ENCODE results near the gene CELSR1. TPM values are rescaled to one million over a fixed set of nuclear protein-coding genes. Genes with fewer than 3 reads are reported as not detected.

Gene CELSR1
- total and polyA plus RNA-seq, 2 of the 13 experiments (the other 11 are each of a cell fraction or from before 2014, with no cell fraction given) = 0.78 to 1.8 TPM

DNA sequence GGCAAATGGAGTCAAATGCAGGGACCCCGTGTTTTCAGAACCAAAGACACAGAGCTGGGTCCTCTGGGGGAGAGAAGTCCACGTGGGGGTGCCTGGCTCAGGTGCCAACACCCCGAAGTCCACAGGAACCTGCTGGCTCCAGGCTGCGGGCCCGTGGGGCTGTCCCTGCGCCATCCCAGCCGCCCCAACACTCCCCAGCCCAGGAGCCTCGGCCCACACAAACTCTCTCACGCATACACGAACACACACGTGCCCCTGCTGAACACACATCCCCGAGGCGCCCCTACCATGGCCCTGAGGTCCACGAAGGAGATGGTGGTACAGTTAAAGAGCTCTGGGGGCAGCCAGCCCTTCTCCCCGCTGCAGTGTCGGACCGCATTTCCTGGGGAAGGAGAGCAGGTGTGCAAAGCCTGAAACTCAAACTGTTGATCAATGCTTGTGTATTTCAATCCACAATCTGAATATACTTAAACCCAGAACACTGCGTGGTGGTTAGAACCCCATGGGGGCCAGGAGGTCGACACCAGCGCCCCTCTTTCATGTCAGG lies 147.2 kb downstream of the CELSR1 start:
- H3K27me3 ChIP-seq (ENCODE audit: control insufficient read depth in 1 of 2, insufficient read depth in 2 of 2, low read length in 2 of 2) = no peaks in the 10 kb centered on the region
- no peaks in the 10 kb centered on the region for H3K79me2 ChIP-seq (ENCODE audit: insufficient read depth, low read length)
- FAIRE-seq = no peak
- no peaks in the 10 kb centered on the region for H3K36me3 ChIP-seq (replicated peaks in 1 of 2; ENCODE audit: control insufficient read depth in 1 of 2, insufficient read depth in 2 of 2, low read length in 2 of 2)
- DNase-seq (ENCODE audit: low spot score) = no peak
- ChIA-PET CTCF (ENCODE audit: low intra/inter-chr PET ratio, low total read pairs) (interaction anchor here (0.8 to 2.5 kb wide), 4 partner anchors 20 to 152 kb away, joined by 3 to 48 read pairs (median 15); no protein-coding TSS in a partner anchor), POLR2A (interaction anchor here (1.2 to 2.3 kb wide), 2 partner anchors 12 to 22 kb away, joined by 7 to 9 read pairs; no protein-coding TSS in a partner anchor)
- intact Hi-C loops (cut with micrococcal nuclease; ENCODE audit: unreplicated experiment) (loop anchor here (1.0 kb wide), 1 partner anchor 23 kb away; no protein-coding TSS in a partner anchor), in situ Hi-C loops (cut with HindIII; ENCODE audit: extremely low pct_ligation_motif_present, low pct_unique_long_range_greater_than_20kb) (loop anchor here (5.0 kb wide), 1 partner anchor 33 kb away; no protein-coding TSS in a partner anchor)
- peak; percentile 10 for ATAC-seq
- TF ChIP-seq REPIN1 (CRISPR knock-in tag; IDR thresholded peaks at IDR 0.05; ENCODE audit: borderline replicate concordance, low read depth) (no peak), FLYWCH1 (CRISPR knock-in tag; IDR thresholded peaks at IDR 0.05) (no peak), PHF21A (CRISPR knock-in tag; IDR thresholded peaks at IDR 0.05) (0 out of 2 replicates have a peak, but pooled peaks have one; percentile 12), ZBTB7A (CRISPR knock-in tag; IDR thresholded peaks at IDR 0.05) (0 out of 2 replicates have a peak, but pooled peaks have one; percentile 55)
- TF ChIP-seq, protein P1, sequence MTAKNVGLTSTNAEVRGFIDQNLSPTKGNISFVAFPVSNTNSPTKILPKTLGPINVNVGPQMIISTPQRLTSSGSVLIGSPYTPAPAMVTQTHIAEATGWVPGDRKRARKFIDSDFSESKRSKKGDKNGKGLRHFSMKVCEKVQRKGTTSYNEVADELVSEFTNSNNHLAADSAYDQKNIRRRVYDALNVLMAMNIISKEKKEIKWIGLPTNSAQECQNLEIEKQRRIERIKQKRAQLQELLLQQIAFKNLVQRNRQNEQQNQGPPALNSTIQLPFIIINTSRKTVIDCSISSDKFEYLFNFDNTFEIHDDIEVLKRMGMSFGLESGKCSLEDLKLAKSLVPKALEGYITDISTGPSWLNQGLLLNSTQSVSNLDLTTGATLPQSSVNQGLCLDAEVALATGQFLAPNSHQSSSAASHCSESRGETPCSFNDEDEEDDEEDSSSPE (CRISPR knock-in tag; IDR thresholded peaks at IDR 0.05) = no peak
- H3K4me1 ChIP-seq (ENCODE audit: insufficient read depth, low read length) = peaks cover 21% of the 10 kb centered on the region
- H2AFZ ChIP-seq (ENCODE audit: low read length) = no peak overlapping the region
- no peaks in the 10 kb centered on the region for H3K9me3 ChIP-seq (ENCODE audit: low read length)
- 59% methylated on average over 7 of the region's 20 CpGs for WGBS (ENCODE audit: low lambda C conversion rate)
- H3K4me3 ChIP-seq (replicated peaks in 1 of 3; ENCODE audit: insufficient read depth in 1 of 3, low read depth in 2 of 3, low read length in 3 of 3) = peak overlapping the region in 1 of 3 experiments; percentile 58; a peak in 3 of 6 replicates
- H4K20me1 ChIP-seq (ENCODE audit: insufficient read depth, low read length) = no peaks in the 10 kb centered on the region
- H3K27ac ChIP-seq (ENCODE audit: extremely low read length, insufficient read depth, low read length) = no peak overlapping the region
- no TSS peak for BruUV-seq (replicated peaks)
- peak overlapping the region; percentile 83 for H3K4me2 ChIP-seq (ENCODE audit: low read depth, low read length)
- H3K9ac ChIP-seq (ENCODE audit: insufficient read depth, low read depth, low read length) = peak overlapping the region; percentile 67

DNA sequence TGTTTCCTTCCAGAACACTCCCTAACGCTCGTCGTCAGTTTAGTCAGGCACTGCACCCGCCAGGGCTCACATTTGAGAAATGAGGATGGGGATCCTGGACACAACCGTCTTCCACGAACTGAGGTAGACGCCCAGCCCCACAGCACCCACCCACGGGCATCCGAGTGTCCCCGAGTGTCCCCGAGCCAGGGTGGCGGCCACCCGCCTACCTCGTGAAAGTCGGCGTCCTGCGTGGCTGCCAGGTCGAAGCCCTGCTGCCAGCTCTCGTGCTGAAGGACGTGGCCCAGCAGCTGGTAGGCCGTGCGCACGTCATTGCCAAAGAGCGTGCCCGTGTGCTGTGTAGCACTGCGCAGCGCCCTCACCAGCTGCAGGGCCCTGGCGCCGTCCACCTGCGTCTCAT lies 148.3 kb downstream of the CELSR1 start:
- Histone ChIP-seq H3K27ac (ENCODE audit: extremely low read length, insufficient read depth, low read length) (no peak overlapping the region), H2AFZ (ENCODE audit: low read length) (no peak overlapping the region), H3K4me2 (ENCODE audit: low read depth, low read length) (no peak overlapping the region), H4K20me1 (ENCODE audit: insufficient read depth, low read length) (no peaks in the 10 kb centered on the region), H3K36me3 (replicated peaks in 1 of 2; ENCODE audit: control insufficient read depth in 1 of 2, insufficient read depth in 2 of 2, low read length in 2 of 2) (no peaks in the 10 kb centered on the region), H3K9ac (ENCODE audit: insufficient read depth, low read depth, low read length) (no peak overlapping the region), H3K4me1 (ENCODE audit: insufficient read depth, low read length) (peaks cover 19% of the 10 kb centered on the region), H3K27me3 (ENCODE audit: control insufficient read depth in 1 of 2, insufficient read depth in 2 of 2, low read length in 2 of 2) (no peaks in the 10 kb centered on the region), H3K79me2 (ENCODE audit: insufficient read depth, low read length) (no peaks in the 10 kb centered on the region), H3K4me3 (replicated peaks in 1 of 3; ENCODE audit: insufficient read depth in 1 of 3, low read depth in 2 of 3, low read length in 3 of 3) (no peak overlapping the region), H3K9me3 (ENCODE audit: low read length) (no peaks in the 10 kb centered on the region)
- ATAC-seq (no peak), FAIRE-seq (no peak), DNase-seq (ENCODE audit: low spot score) (no peak)
- whole genome bisulfite sequencing (ENCODE audit: low lambda C conversion rate) = 96% methylated on average over 23 of the region's 30 CpGs
- ChIA-PET CTCF (ENCODE audit: low intra/inter-chr PET ratio, low total read pairs) (interaction anchor here (2.5 kb wide), 1 partner anchor 21 kb away, joined by 48 read pairs; no protein-coding TSS in a partner anchor), POLR2A (interaction anchor here (2.3 kb wide), 1 partner anchor 11 kb away, joined by 9 read pairs; no protein-coding TSS in a partner anchor)
- BruUV-seq (replicated peaks) = no TSS peak
- intact Hi-C loops (cut with micrococcal nuclease; ENCODE audit: unreplicated experiment) = no loop called here
- in situ Hi-C loops (cut with HindIII; ENCODE audit: extremely low pct_ligation_motif_present, low pct_unique_long_range_greater_than_20kb) = no loop called here
- TF ChIP-seq HOXA7 (CRISPR knock-in tag; IDR thresholded peaks at IDR 0.05) (no peak), KDM5B (CRISPR knock-in tag; IDR thresholded peaks at IDR 0.05; ENCODE audit: borderline replicate concordance) (no peak), ZNF883 (CRISPR knock-in tag; IDR thresholded peaks at IDR 0.05; ENCODE audit: not compliant biosample characterization) (no peak), IRX3 (CRISPR knock-in tag; IDR thresholded peaks at IDR 0.05; ENCODE audit: borderline replicate concordance, low read depth) (no peak), ZSCAN22 (CRISPR knock-in tag; IDR thresholded peaks at IDR 0.05) (no peak), KAT7 (CRISPR knock-in tag; IDR thresholded peaks at IDR 0.05; ENCODE audit: borderline replicate concordance) (no peak), RFX5 (IDR thresholded peaks at IDR 0.05; ENCODE audit: low read depth, low read length) (no peak), ZFP1 (CRISPR knock-in tag; IDR thresholded peaks at IDR 0.05) (no peak), ZBTB1 (CRISPR knock-in tag; IDR thresholded peaks at IDR 0.05; ENCODE audit: borderline replicate concordance) (no peak)
- TF ChIP-seq, protein P2, sequence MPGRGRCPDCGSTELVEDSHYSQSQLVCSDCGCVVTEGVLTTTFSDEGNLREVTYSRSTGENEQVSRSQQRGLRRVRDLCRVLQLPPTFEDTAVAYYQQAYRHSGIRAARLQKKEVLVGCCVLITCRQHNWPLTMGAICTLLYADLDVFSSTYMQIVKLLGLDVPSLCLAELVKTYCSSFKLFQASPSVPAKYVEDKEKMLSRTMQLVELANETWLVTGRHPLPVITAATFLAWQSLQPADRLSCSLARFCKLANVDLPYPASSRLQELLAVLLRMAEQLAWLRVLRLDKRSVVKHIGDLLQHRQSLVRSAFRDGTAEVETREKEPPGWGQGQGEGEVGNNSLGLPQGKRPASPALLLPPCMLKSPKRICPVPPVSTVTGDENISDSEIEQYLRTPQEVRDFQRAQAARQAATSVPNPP (CRISPR knock-in tag; IDR thresholded peaks at IDR 0.05) = no peak
- TF ChIP-seq, protein P3, sequence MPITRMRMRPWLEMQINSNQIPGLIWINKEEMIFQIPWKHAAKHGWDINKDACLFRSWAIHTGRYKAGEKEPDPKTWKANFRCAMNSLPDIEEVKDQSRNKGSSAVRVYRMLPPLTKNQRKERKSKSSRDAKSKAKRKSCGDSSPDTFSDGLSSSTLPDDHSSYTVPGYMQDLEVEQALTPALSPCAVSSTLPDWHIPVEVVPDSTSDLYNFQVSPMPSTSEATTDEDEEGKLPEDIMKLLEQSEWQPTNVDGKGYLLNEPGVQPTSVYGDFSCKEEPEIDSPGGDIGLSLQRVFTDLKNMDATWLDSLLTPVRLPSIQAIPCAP (CRISPR knock-in tag; IDR thresholded peaks at IDR 0.05; ENCODE audit: low read depth) = no peak
